HepG2 (cell line): Measurements from ENCODE around the gene LGI4. TPM values are rescaled to one million over a fixed set of nuclear protein-coding genes. Genes with fewer than 3 reads are reported as not detected.

Experiments
- ATF1 ChIP-seq: IDR thresholded peaks from 2 replicates; pipeline ENCODE4 v1.6.1; 2016; ENCODE audit warnings: mild to moderate bottlenecking, control low read depth
- BCL6 ChIP-seq: IDR thresholded peaks from 2 replicates; pipeline ENCODE4 v1.6.1; 2016; ENCODE audit warnings: missing genetic modification reagents, missing compliant biosample characterization
- CERS6 ChIP-seq: sonication (generic); formaldehyde crosslinking; IDR thresholded peaks from 2 replicates; pipeline ENCODE4 v1.5.0; 2020; ENCODE audit warnings: missing genetic modification reagents
- FOXO1 ChIP-seq: sonication (generic); formaldehyde crosslinking; IDR thresholded peaks from 2 replicates; pipeline ENCODE4 v1.4.0; 2020; ENCODE audit warnings: missing genetic modification reagents
- HMGA1 ChIP-seq: sonication (generic); formaldehyde crosslinking; conservative IDR thresholded peaks from 2 replicates; pipeline ENCODE4 v1.4.0; 2020; ENCODE audit warnings: missing genetic modification reagents
- KDM1A ChIP-seq: IDR thresholded peaks from 2 replicates; pipeline ENCODE4 v1.6.1; 2016; ENCODE audit warnings: missing compliant biosample characterization
- KLF6 ChIP-seq: IDR thresholded peaks from 2 replicates; pipeline ENCODE4 v1.8.0; 2016; ENCODE audit warnings: missing biosample characterization, missing genetic modification reagents
- PHF20 ChIP-seq: sonication (generic); formaldehyde crosslinking; IDR thresholded peaks from 2 replicates; pipeline ENCODE4 v1.5.0; 2020; ENCODE audit warnings: mild to moderate bottlenecking, missing genetic modification reagents
- RBM22 ChIP-seq: fragments of 200-400 bp; formaldehyde crosslinking; optimal IDR thresholded peaks from 2 replicates; pipeline ENCODE3; 2017; ENCODE audit warnings: mild to moderate bottlenecking, low read length, moderate library complexity
- RFX5 ChIP-seq: IDR thresholded peaks from 2 replicates; pipeline ENCODE4 v1.6.1; 2011; ENCODE audit warnings: low read depth, low read length, improper control_type of control experiment
- ZBTB1 ChIP-seq: sonication (generic); formaldehyde crosslinking; IDR thresholded peaks from 2 replicates; pipeline ENCODE4 v1.4.0; 2020; ENCODE audit warnings: missing genetic modification reagents, borderline replicate concordance
- ZBTB3 ChIP-seq: sonication (generic); formaldehyde crosslinking; IDR thresholded peaks from 2 replicates; pipeline ENCODE4 v1.4.0; 2020; ENCODE audit warnings: low read depth, mild to moderate bottlenecking, moderate library complexity, missing genetic modification reagents, borderline replicate concordance
- ZBTB38 ChIP-seq: sonication (generic); formaldehyde crosslinking; IDR thresholded peaks from 2 replicates; pipeline ENCODE4 v1.5.1; 2020; ENCODE audit warnings: mild to moderate bottlenecking, missing genetic modification reagents
- ZNF12 ChIP-seq: sonication (generic); formaldehyde crosslinking; IDR thresholded peaks from 2 replicates; pipeline ENCODE4 v1.5.0; 2020; ENCODE audit warnings: missing genetic modification reagents
- ZNF362 ChIP-seq: sonication (generic); formaldehyde crosslinking; IDR thresholded peaks from 2 replicates; pipeline ENCODE4 v1.4.0; 2020; ENCODE audit warnings: missing genetic modification reagents, mild to moderate bottlenecking, borderline replicate concordance
- ZNF563 ChIP-seq: sonication (generic); formaldehyde crosslinking; IDR thresholded peaks from 2 replicates; pipeline ENCODE4 v1.8.0; 2022; ENCODE audit warnings: mild to moderate bottlenecking, moderate library complexity, missing genetic modification reagents
- ZNF674 ChIP-seq: sonication (generic); formaldehyde crosslinking; IDR thresholded peaks from 2 replicates; pipeline ENCODE4 v1.5.0; 2020; ENCODE audit warnings: low read depth, mild to moderate bottlenecking, missing genetic modification reagents
- ZNF879 ChIP-seq: sonication (generic); formaldehyde crosslinking; IDR thresholded peaks from 2 replicates; pipeline ENCODE4 v1.8.1; 2023; ENCODE audit warnings: missing genetic modification reagents
- polyA plus RNA-seq, 8 experiments: library from polyadenylated mRNA; depleted of rRNA in 3 of 8; stranded (reverse) in 7 of 8; unstranded in 1 of 8; fragments of >200 nt; fragmentation: Illumina TruSeq in 4 of 8; extraction: Trizol in 4 of 8; gene quantifications; 2 replicates each; pipeline versions ENCODE4 v1.2.1 to v1.2.3, GENCODE V29; 2011 to 2016; ENCODE audit warnings: low read depth in 4 of 8, missing spikeins in 1 of 8, mixed read lengths in 1 of 8; ENCODE audit not compliant: insufficient read depth in 1 of 8
- total RNA-seq, 5 experiments: library from RNA; depleted of rRNA; stranded (reverse); fragments of >200 nt; fragmentation: Illumina TruSeq; extraction: Trizol; gene quantifications; 2 replicates each; pipeline ENCODE4 v1.2.3, GENCODE V29; 2016; ENCODE audit warnings: low read depth in 1 of 5
- TF ChIP-seq, protein P1 (sequence below): IDR thresholded peaks from 2 replicates; pipeline ENCODE4 v1.6.1; 2016; ENCODE audit warnings: mild to moderate bottlenecking
- TF ChIP-seq, protein P2 (sequence below): sonication (generic); formaldehyde crosslinking; IDR thresholded peaks from 2 replicates; pipeline ENCODE4 v1.4.0; 2020; ENCODE audit warnings: mild to moderate bottlenecking, missing genetic modification reagents
- TF ChIP-seq, protein P3 (sequence below): sonication (generic); formaldehyde crosslinking; IDR thresholded peaks from 2 replicates; pipeline ENCODE4 v1.5.0; 2020; ENCODE audit warnings: missing genetic modification reagents
- TF ChIP-seq, protein P4 (sequence below): sonication (generic); formaldehyde crosslinking; IDR thresholded peaks from 2 replicates; pipeline ENCODE4 v1.9.0; 2021; ENCODE audit warnings: missing genetic modification reagents, borderline replicate concordance

Gene LGI4
- total and polyA plus RNA-seq, 2 of the 13 experiments (the other 11 are each of a cell fraction or from before 2014, with no cell fraction given): 2.8 TPM; not detected in 1

DNA sequence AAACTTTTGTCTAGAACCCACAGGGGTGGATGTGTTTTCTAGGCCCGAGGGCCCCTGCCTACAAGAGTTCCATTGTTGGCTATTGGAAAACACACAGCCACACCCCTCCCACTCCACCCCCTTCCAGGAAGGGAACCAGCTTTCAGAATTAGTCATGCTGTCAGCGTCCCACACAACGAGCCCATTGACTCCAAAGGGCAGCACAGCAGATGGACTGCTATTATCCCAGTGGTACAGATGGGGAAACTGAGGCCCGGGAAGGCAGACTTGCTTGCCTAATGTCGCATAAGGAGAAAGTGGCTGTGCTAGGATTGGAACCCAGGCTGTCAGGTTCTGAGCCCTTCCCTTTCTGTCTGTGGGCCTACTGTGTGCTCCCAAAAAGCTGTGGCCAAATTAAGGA, 27.3 kb downstream of the LGI4 start (continued):
- TF ChIP-seq FOXO1 (CRISPR knock-in tag) (no peak), ZNF563 (CRISPR knock-in tag) (peak; percentile 74; the same call in 1 of the 2 replicates), KLF6 (CRISPR knock-in tag) (no peak), ATF1 (no peak), ZBTB38 (CRISPR knock-in tag) (no peak), RBM22 (no peak), ZNF12 (CRISPR knock-in tag) (no peak), CERS6 (CRISPR knock-in tag) (no peak), PHF20 (CRISPR knock-in tag) (no peak), ZNF674 (CRISPR knock-in tag) (no peak), ZNF879 (CRISPR knock-in tag) (no peak), RFX5 (no peak), ZBTB1 (CRISPR knock-in tag) (no peak), ZBTB3 (CRISPR knock-in tag) (no peak), HMGA1 (CRISPR knock-in tag) (no peak), BCL6 (peak; percentile 48; the same call in 1 of the 2 replicates), ZNF362 (CRISPR knock-in tag) (no peak), KDM1A (peak; percentile 83)
- TF ChIP-seq, protein P1, sequence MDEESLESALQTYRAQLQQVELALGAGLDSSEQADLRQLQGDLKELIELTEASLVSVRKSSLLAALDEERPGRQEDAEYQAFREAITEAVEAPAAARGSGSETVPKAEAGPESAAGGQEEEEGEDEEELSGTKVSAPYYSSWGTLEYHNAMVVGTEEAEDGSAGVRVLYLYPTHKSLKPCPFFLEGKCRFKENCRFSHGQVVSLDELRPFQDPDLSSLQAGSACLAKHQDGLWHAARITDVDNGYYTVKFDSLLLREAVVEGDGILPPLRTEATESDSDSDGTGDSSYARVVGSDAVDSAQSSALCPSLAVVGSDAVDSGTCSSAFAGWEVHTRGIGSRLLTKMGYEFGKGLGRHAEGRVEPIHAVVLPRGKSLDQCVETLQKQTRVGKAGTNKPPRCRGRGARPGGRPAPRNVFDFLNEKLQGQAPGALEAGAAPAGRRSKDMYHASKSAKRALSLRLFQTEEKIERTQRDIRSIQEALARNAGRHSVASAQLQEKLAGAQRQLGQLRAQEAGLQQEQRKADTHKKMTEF (CRISPR knock-in tag): peak; percentile 31; the same call in 1 of the 2 replicates
- TF ChIP-seq, protein P2, sequence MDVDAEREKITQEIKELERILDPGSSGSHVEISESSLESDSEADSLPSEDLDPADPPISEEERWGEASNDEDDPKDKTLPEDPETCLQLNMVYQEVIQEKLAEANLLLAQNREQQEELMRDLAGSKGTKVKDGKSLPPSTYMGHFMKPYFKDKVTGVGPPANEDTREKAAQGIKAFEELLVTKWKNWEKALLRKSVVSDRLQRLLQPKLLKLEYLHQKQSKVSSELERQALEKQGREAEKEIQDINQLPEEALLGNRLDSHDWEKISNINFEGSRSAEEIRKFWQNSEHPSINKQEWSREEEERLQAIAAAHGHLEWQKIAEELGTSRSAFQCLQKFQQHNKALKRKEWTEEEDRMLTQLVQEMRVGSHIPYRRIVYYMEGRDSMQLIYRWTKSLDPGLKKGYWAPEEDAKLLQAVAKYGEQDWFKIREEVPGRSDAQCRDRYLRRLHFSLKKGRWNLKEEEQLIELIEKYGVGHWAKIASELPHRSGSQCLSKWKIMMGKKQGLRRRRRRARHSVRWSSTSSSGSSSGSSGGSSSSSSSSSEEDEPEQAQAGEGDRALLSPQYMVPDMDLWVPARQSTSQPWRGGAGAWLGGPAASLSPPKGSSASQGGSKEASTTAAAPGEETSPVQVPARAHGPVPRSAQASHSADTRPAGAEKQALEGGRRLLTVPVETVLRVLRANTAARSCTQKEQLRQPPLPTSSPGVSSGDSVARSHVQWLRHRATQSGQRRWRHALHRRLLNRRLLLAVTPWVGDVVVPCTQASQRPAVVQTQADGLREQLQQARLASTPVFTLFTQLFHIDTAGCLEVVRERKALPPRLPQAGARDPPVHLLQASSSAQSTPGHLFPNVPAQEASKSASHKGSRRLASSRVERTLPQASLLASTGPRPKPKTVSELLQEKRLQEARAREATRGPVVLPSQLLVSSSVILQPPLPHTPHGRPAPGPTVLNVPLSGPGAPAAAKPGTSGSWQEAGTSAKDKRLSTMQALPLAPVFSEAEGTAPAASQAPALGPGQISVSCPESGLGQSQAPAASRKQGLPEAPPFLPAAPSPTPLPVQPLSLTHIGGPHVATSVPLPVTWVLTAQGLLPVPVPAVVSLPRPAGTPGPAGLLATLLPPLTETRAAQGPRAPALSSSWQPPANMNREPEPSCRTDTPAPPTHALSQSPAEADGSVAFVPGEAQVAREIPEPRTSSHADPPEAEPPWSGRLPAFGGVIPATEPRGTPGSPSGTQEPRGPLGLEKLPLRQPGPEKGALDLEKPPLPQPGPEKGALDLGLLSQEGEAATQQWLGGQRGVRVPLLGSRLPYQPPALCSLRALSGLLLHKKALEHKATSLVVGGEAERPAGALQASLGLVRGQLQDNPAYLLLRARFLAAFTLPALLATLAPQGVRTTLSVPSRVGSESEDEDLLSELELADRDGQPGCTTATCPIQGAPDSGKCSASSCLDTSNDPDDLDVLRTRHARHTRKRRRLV (CRISPR knock-in tag): no peak
- TF ChIP-seq, protein P3, sequence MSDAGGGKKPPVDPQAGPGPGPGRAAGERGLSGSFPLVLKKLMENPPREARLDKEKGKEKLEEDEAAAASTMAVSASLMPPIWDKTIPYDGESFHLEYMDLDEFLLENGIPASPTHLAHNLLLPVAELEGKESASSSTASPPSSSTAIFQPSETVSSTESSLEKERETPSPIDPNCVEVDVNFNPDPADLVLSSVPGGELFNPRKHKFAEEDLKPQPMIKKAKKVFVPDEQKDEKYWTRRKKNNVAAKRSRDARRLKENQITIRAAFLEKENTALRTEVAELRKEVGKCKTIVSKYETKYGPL (CRISPR knock-in tag): no peak
- TF ChIP-seq, protein P4, sequence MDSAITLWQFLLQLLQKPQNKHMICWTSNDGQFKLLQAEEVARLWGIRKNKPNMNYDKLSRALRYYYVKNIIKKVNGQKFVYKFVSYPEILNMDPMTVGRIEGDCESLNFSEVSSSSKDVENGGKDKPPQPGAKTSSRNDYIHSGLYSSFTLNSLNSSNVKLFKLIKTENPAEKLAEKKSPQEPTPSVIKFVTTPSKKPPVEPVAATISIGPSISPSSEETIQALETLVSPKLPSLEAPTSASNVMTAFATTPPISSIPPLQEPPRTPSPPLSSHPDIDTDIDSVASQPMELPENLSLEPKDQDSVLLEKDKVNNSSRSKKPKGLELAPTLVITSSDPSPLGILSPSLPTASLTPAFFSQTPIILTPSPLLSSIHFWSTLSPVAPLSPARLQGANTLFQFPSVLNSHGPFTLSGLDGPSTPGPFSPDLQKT (CRISPR knock-in tag): no peak
